BE2C (cell line): Measurements from ENCODE around the gene MEGF8.
A peak's percentile ranks its signal among the peaks of the same experiment; 100 is the strongest.

Experiments
- DNase-seq: peaks from one replicate; pipeline ENCODE4 v3.0.0-alpha.2; 2020
- H3K27me3 ChIP-seq: fragments of 250-450 bp; sonication (Bioruptor Pico); 2 replicates; pipeline ENCODE4 v1.5.1; 2020; ENCODE audit warnings: mild to moderate bottlenecking
- H3K36me3 ChIP-seq: fragments of 250-450 bp; sonication (Bioruptor Pico); 2 replicates; pipeline ENCODE4 v1.5.1; 2020; ENCODE audit warnings: mild to moderate bottlenecking
- H3K4me1 ChIP-seq: fragments of 250-450 bp; sonication (Bioruptor Pico); 2 replicates; pipeline ENCODE4 v1.5.1; 2020
- H3K4me3 ChIP-seq: 2 replicates; pipeline ENCODE4 v1.5.1; 2011; ENCODE audit warnings: low read depth, low read length
- H3K9me3 ChIP-seq: fragments of 250-450 bp; sonication (Bioruptor Pico); 2 replicates; pipeline ENCODE4 v1.5.1; 2020
- CTCF ChIP-seq: IDR thresholded peaks from 2 replicates; pipeline ENCODE4 v1.5.1; 2012; ENCODE audit warnings: mild to moderate bottlenecking, low read depth, low read length

The MEGF8 gene

DNA sequence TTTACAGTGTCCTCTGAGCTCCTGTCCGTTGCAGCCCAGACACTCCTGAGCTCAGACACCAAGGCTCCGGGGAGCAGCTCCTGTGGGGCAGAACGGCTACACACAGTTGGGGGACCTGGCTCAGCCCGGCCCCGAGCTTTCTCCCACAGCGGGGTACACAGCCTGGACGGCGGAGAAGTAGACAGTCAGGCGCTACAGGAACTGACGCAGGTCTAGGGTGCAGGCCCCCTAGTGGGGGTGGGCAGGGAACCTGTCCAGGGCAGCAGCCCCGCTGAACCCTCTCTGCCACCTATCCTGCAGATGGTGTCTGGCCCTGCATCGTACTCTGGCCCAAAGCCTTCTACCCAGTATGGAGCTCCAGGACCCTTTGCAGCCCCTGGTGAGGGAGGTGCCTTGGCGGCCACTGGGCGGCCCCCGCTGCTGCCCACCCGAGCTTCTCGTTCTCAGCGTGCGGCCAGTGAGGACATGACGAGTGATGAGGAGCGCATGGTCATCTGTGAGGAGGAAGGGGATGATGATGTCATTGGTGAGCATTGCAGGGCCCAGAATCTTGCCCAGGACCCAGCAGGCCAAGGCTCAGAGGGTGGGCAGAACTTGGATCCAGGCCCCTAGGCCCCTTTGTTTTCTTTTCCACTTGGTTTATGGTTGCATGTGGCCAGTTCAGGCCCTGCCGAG is 36.4 kb upstream of the MEGF8 start:
- peaks cover 6% of the 10 kb centered on the region for H3K4me1 ChIP-seq
- no peak overlapping the region for H3K4me3 ChIP-seq
- no peaks in the 10 kb centered on the region for H3K9me3 ChIP-seq
- DNase-seq, result no peak
- no peak; the same call in 1 of the 2 replicates for TF ChIP-seq CTCF
- H3K36me3 ChIP-seq, result peaks cover 71% of the 10 kb centered on the region
- H3K27me3 ChIP-seq, result no peaks in the 10 kb centered on the region

DNA sequence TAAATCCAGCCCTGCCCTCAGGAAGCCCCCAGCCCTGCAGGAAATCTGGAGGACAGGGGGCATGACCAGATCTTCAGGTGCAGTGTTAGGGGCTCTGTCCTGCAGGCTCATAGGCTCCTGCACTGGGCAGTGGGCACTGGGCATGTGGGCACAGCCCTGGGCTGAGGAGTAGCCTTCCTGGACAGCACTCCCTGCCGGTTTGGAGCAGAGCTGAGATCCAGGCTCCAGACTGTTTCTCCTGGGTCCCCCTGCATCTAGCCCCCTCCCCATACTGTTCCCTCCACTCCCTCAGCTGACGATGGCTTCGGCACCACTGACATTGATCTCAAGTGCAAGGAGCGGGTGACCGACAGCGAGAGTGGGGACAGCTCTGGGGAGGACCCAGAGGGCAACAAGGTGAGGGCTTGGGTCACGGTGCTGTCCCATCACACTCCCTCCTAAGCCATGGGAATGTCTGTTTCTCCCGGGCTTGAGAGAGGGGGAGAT is 35.8 kb upstream of the MEGF8 start:
- Histone ChIP-seq H3K9me3 (no peaks in the 10 kb centered on the region), H3K27me3 (no peaks in the 10 kb centered on the region), H3K36me3 (peaks cover 77% of the 10 kb centered on the region), H3K4me3 (no peak overlapping the region), H3K4me1 (peaks cover 6% of the 10 kb centered on the region)
- no peak for TF ChIP-seq CTCF
- DNase-seq, result no peak

DNA sequence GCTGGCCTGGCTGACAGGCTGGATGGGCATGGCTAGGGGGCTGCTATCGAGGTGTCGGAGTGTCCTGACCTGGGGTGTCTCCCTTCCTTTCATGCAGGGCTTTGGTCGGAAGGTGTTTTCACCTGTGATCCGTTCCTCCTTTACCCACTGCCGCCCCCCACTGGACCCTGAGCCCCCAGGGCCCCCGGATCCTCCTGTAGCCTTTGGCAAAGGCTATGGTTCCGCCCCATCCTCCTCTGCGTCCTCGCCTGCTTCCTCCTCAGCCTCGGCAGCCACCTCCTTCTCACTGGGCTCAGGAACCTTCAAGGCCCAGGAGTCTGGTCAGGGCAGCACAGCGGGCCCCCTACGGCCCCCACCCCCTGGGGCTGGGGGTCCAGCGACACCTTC is 35.3 kb upstream of the MEGF8 start:
- TF ChIP-seq CTCF, result no peak
- Histone ChIP-seq H3K36me3 (peaks cover 80% of the 10 kb centered on the region), H3K4me3 (no peak overlapping the region), H3K27me3 (no peaks in the 10 kb centered on the region), H3K9me3 (no peaks in the 10 kb centered on the region), H3K4me1 (peaks cover 6% of the 10 kb centered on the region)
- DNase-seq, result no peak

GRCh38 chr19:42290523-42291434 is 34.7 kb upstream of the MEGF8 start:
- Histone ChIP-seq H3K9me3 (no peaks in the 10 kb centered on the region), H3K27me3 (no peaks in the 10 kb centered on the region), H3K4me1 (peaks cover 6% of the 10 kb centered on the region), H3K4me3 (no peak overlapping the region), H3K36me3 (peaks cover 80% of the 10 kb centered on the region)
- DNase-seq, result peak; percentile 91
- TF ChIP-seq CTCF, result peak; percentile 93

GRCh38 chr19:42291435-42291810 is 34.0 kb upstream of the MEGF8 start:
- peaks cover 6% of the 10 kb centered on the region for H3K4me1 ChIP-seq
- H3K36me3 ChIP-seq, result peaks cover 80% of the 10 kb centered on the region
- no peak overlapping the region for H3K4me3 ChIP-seq
- DNase-seq, result no peak
- no peaks in the 10 kb centered on the region for H3K9me3 ChIP-seq
- no peaks in the 10 kb centered on the region for H3K27me3 ChIP-seq
- TF ChIP-seq CTCF, result no peak
